OCI-M1 (cell line): Measurements from ENCODE around the gene MEIOC.
"Not testable (repeated sequence)": the region's sequence is repeated elsewhere in the genome, so short reads cannot be mapped to it uniquely, and the experiment has no call there.

ENCODE experiments used
- DNase-seq: peaks from one replicate; lab custom pipeline; 2025; lab: John Stamatoyannopoulos, UW

Gene MEIOC

GRCh38 chr17:44647736-44648135, 8.5 kb upstream of the MEIOC start:
- no peak for DNase-seq

- no peak for DNase-seq
Observed at GRCh38 chr17:44648963-44649362, 7.3 kb upstream of the MEIOC start.

GRCh38 chr17:44651228-44651627, 5.0 kb upstream of the MEIOC start:
- DNase-seq, result peak; percentile 41

GRCh38 chr17:44652727-44653126, 3.5 kb upstream of the MEIOC start:
- no peak for DNase-seq

GRCh38 chr17:44653384-44653783, 2.9 kb upstream of the MEIOC start:
- no peak for DNase-seq

- no peak for DNase-seq
Observed at GRCh38 chr17:44653954-44654353, 2.3 kb upstream of the MEIOC start.

- no peak for DNase-seq
Observed at GRCh38 chr17:44661835-44662234, 5.6 kb downstream of the MEIOC start.

- no peak for DNase-seq
Observed at GRCh38 chr17:44663095-44663494, 6.8 kb downstream of the MEIOC start.

- no peak for DNase-seq
Observed at GRCh38 chr17:44664867-44665266, 8.6 kb downstream of the MEIOC start.

- no peak for DNase-seq
Observed at GRCh38 chr17:44666006-44666405, 9.7 kb downstream of the MEIOC start.

GRCh38 chr17:44672479-44673093, 16.3 kb downstream of the MEIOC start:
- DNase-seq, result peak; percentile 73

- DNase-seq, result peak; percentile 28
Observed at GRCh38 chr17:44673893-44674292, 17.6 kb downstream of the MEIOC start.

- DNase-seq, result no peak
Observed at GRCh38 chr17:44677136-44677535, 20.9 kb downstream of the MEIOC start.

- peak; percentile 49 for DNase-seq
Observed at GRCh38 chr17:44683303-44683702, 27.0 kb downstream of the MEIOC start.

GRCh38 chr17:44687756-44688155, 31.5 kb downstream of the MEIOC start:
- no peak for DNase-seq

GRCh38 chr17:44688200-44688599, 31.9 kb downstream of the MEIOC start:
- DNase-seq, result no peak

GRCh38 chr17:44688675-44689476, 32.6 kb downstream of the MEIOC start:
- no peak for DNase-seq

GRCh38 chr17:44689477-44690217, 33.4 kb downstream of the MEIOC start, which contains the start of gene CCDC43:
Gene CCDC43 (minus strand): TSS chr17:44689776. CDS start chr17:44689753, 23 bp downstream.
- peak; percentile 98 for DNase-seq

- peak; percentile 34 for DNase-seq
Observed at GRCh38 chr17:44690746-44691306, 34.6 kb downstream of the MEIOC start.

GRCh38 chr17:44693609-44694008, 37.3 kb downstream of the MEIOC start:
- no peak for DNase-seq

GRCh38 chr17:44700288-44700687, 44.0 kb downstream of the MEIOC start:
- DNase-seq, result not testable (repeated sequence)

- DNase-seq, result peak; percentile 63
Observed at GRCh38 chr17:44707755-44708400, 51.6 kb downstream of the MEIOC start.
